ENCODE results near the gene KCTD10. TPM values are rescaled to one million over a fixed set of nuclear protein-coding genes. Genes with fewer than 3 reads are reported as not detected.

The KCTD10 gene
- total and polyA plus RNA-seq, 2 of the 13 experiments (the other 11 are each of a cell fraction or from before 2014, with no cell fraction given), result 6.9 to 25.4 TPM

DNA sequence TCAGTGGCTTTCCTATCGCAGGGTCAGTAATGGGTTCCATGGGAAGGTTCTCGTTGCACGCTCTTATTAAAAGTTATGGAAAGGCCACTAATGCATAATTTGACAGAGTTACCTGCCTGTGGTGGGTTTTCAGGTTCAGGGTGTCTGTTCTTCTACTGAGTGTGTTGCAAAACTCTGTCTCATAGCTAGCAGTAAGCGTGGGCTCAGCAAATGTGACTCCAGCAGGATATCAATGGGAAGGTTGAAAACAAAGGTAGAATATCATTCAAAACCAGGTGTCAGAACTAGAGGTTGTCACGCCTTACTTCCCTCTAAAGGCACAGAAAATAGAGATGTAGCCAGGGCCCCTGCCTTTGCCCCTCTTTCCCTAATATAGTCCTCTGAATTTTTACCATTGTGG, 25.2 kb upstream of the KCTD10 start:
- no peaks in the 10 kb centered on the region for H3K27me3 ChIP-seq (ENCODE audit: control insufficient read depth in 1 of 2, insufficient read depth in 2 of 2, low read length in 2 of 2)
- H3K9me3 ChIP-seq (ENCODE audit: low read length), result no peaks in the 10 kb centered on the region
- POLR2A ChIA-PET, result no interaction called here
- DNase-seq (ENCODE audit: low spot score) (no peak), FAIRE-seq (no peak), ATAC-seq (no peak)
- intact Hi-C loops (cut with micrococcal nuclease; ENCODE audit: unreplicated experiment), result no loop called here
- no peak overlapping the region for H3K27ac ChIP-seq (ENCODE audit: extremely low read length, insufficient read depth, low read length)
- no peaks in the 10 kb centered on the region for H4K20me1 ChIP-seq (ENCODE audit: insufficient read depth, low read length)
- no TSS peak for BruUV-seq (replicated peaks)
- H3K79me2 ChIP-seq (ENCODE audit: insufficient read depth, low read length), result no peaks in the 10 kb centered on the region
- peaks cover 26 to 68% of the 10 kb centered on the region in 2 experiments; a peak in 4 of 5 replicates for H3K36me3 ChIP-seq (replicated peaks in 1 of 2; ENCODE audit: control insufficient read depth in 1 of 2, insufficient read depth in 2 of 2, low read length in 2 of 2)
- no peak overlapping the region for H3K9ac ChIP-seq (ENCODE audit: insufficient read depth, low read depth, low read length)
- WGBS (ENCODE audit: low lambda C conversion rate), result 92% methylated on average over 5 of the region's 5 CpGs
- H3K4me1 ChIP-seq (ENCODE audit: insufficient read depth, low read length), result no peaks in the 10 kb centered on the region
- in situ Hi-C loops (cut with HindIII; ENCODE audit: extremely low pct_ligation_motif_present, low pct_unique_long_range_greater_than_20kb), result no loop called here
- TF ChIP-seq ZNF550 (CRISPR knock-in tag; IDR thresholded peaks at IDR 0.05; ENCODE audit: borderline replicate concordance) (no peak), ARNT (IDR thresholded peaks at IDR 0.05) (no peak), SP140L (CRISPR knock-in tag; IDR thresholded peaks at IDR 0.05; ENCODE audit: borderline replicate concordance) (no peak), ZNF138 (CRISPR knock-in tag; IDR thresholded peaks at IDR 0.05; ENCODE audit: low read depth) (no peak), SYNCRIP (IDR thresholded peaks at IDR 0.05; ENCODE audit: insufficient read depth, low read depth, low read length) (no peak), TARDBP (CRISPR knock-in tag; IDR thresholded peaks at IDR 0.05) (no peak), XBP1 (CRISPR knock-in tag; IDR thresholded peaks at IDR 0.05) (no peak), CENPT (CRISPR knock-in tag; IDR thresholded peaks at IDR 0.05; ENCODE audit: low read depth) (no peak), NFKBIZ (CRISPR knock-in tag; IDR thresholded peaks at IDR 0.05) (no peak), GTF3A (CRISPR knock-in tag; conservative IDR thresholded peaks at IDR 0.05) (no peak)
- TF ChIP-seq, protein P1, sequence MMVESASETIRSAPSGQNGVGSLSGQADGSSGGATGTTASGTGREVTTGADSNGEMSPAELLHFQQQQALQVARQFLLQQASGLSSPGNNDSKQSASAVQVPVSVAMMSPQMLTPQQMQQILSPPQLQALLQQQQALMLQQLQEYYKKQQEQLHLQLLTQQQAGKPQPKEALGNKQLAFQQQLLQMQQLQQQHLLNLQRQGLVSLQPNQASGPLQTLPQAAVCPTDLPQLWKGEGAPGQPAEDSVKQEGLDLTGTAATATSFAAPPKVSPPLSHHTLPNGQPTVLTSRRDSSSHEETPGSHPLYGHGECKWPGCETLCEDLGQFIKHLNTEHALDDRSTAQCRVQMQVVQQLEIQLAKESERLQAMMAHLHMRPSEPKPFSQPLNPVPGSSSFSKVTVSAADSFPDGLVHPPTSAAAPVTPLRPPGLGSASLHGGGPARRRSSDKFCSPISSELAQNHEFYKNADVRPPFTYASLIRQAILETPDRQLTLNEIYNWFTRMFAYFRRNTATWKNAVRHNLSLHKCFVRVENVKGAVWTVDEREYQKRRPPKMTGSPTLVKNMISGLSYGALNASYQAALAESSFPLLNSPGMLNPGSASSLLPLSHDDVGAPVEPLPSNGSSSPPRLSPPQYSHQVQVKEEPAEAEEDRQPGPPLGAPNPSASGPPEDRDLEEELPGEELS (CRISPR knock-in tag; IDR thresholded peaks at IDR 0.05), result no peak
- TF ChIP-seq, protein P2, sequence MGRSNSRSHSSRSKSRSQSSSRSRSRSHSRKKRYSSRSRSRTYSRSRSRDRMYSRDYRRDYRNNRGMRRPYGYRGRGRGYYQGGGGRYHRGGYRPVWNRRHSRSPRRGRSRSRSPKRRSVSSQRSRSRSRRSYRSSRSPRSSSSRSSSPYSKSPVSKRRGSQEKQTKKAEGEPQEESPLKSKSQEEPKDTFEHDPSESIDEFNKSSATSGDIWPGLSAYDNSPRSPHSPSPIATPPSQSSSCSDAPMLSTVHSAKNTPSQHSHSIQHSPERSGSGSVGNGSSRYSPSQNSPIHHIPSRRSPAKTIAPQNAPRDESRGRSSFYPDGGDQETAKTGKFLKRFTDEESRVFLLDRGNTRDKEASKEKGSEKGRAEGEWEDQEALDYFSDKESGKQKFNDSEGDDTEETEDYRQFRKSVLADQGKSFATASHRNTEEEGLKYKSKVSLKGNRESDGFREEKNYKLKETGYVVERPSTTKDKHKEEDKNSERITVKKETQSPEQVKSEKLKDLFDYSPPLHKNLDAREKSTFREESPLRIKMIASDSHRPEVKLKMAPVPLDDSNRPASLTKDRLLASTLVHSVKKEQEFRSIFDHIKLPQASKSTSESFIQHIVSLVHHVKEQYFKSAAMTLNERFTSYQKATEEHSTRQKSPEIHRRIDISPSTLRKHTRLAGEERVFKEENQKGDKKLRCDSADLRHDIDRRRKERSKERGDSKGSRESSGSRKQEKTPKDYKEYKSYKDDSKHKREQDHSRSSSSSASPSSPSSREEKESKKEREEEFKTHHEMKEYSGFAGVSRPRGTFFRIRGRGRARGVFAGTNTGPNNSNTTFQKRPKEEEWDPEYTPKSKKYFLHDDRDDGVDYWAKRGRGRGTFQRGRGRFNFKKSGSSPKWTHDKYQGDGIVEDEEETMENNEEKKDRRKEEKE (IDR thresholded peaks at IDR 0.05), result no peak
- TF ChIP-seq, protein P3, sequence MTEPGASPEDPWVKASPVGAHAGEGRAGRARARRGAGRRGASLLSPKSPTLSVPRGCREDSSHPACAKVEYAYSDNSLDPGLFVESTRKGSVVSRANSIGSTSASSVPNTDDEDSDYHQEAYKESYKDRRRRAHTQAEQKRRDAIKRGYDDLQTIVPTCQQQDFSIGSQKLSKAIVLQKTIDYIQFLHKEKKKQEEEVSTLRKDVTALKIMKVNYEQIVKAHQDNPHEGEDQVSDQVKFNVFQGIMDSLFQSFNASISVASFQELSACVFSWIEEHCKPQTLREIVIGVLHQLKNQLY (CRISPR knock-in tag; IDR thresholded peaks at IDR 0.05), result no peak
- CTCF ChIA-PET (ENCODE audit: low intra/inter-chr PET ratio, low total read pairs), result no interaction called here
- H2AFZ ChIP-seq (ENCODE audit: low read length), result no peak overlapping the region
- no peak overlapping the region for H3K4me3 ChIP-seq (replicated peaks in 1 of 3; ENCODE audit: insufficient read depth in 1 of 3, low read depth in 2 of 3, low read length in 3 of 3)
- no peak overlapping the region for H3K4me2 ChIP-seq (ENCODE audit: low read depth, low read length)

All from HepG2 (cell line).